ENCODE results near the gene CTSD.

CTSD gene

DNA sequence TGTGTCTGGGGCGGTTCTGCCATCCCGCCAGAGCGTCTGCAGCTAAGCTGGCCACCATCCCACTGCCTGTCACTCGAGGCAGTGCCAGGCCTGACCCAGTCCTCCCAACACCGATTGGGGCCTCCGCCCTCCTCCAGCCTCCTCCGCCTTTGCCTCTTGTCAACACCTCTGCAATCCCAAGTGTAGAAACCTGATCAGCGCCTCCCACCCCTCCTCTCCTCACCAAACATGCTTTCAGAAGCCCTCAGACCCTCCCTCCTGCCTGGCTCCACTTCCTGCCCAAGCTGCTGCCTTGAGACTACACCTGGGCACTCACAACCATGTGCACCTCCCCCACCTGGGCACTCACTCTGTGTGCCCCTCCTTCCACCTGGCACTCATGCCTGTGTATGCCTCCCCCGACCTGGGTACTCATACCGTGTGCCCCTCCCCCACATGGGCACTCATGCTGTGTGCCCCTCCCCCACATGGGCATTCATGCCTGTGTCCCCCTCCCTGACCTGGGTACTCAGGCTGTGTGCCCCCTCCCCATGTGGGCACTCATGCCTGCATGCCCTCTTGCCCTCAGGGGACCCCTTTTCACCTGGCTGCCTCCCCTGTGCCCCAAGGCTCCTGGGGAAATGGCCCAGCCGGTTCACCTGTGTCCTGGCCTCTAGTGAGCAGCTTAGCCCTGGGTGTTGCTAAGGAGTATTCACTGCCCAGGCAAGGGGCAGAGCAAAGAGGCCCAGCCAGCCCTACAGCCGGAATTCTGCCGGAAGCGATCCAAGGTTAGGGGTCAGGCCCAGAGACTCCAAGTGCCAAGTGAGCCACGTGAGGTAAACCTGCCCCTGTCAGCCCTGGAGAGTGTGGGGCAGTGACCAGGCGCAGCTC is 7.8 kb downstream of the CTSD start:
- no peak for DNase-seq (ENCODE audit: low read depth, low spot score)

DNA sequence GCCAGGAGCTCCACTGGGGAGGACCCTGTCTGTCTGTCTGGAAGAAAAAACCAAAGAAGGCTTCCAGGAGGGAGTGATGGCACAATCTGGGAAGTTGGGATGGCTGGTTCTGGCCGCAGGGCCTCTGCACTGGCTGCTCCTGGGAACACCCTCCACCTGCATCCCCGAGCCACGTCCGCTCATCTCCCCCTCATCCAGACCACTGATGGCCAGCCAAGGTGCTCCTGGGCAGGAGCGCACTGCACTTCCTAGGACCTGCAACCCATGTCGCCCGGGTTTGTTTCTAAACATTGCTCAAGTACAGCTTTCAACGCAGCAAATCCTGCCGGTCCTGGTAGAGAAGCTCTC is 8.4 kb downstream of the CTSD start:
- DNase-seq (ENCODE audit: low read depth, low spot score), result no peak

DNA sequence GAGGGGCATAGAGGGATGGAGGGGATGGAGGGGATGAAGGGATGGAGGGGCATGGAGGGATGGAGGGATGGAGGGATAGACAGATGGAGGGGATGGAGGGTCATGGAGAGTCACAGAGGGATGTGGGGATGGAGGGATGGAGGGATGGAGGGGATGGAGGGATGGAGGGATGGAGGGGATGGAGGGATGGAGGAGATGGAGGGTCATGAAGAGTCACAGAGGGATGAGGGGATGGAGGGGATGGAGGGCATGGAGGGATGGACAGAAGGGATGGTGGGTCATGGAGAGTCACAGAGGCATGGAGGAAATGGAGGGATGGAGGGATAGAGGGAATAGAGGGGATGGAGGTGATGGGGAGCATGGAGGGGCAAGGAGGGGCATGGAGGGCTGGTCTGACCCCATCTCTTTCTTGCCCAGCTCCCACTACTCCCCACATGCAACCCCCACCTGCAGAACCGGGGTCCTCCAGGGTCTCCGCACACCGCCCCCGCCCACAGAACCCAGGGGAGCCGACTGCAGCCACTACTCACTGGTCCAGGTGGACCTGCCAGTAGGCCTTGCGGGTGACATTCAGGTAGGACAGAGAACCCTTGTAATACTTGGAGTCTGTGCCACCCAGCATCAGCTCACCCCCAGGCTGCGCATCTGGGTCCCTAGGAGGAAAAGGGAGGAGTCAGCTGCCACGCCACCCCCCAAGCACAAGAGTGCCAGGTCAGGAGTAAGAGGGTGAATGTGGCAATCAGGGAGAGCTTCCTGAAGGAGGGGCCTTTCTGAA is 9.2 kb downstream of the CTSD start:
- DNase-seq (ENCODE audit: low read depth, low spot score), result no peak

DNA sequence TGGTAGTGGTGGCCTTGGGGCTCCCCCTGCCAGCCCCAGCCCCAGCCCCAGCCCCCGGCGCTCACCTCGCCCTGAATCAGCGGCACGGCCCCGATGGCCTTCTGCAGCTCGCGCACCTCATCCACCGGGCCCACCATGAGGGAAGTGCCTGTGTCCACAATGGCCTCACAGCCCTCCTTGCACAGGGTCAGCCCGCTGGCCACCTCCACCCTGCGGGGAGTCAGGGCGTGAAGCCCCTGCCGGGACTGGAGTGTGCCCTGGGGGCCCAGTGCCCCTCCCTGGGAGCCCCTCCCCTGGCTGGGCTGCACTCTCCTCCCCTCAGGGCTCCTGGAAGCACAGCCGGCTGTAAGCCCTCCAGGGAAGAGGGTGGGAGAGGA is 9.8 kb downstream of the CTSD start:
- no peak for DNase-seq (ENCODE audit: low read depth, low spot score)

DNA sequence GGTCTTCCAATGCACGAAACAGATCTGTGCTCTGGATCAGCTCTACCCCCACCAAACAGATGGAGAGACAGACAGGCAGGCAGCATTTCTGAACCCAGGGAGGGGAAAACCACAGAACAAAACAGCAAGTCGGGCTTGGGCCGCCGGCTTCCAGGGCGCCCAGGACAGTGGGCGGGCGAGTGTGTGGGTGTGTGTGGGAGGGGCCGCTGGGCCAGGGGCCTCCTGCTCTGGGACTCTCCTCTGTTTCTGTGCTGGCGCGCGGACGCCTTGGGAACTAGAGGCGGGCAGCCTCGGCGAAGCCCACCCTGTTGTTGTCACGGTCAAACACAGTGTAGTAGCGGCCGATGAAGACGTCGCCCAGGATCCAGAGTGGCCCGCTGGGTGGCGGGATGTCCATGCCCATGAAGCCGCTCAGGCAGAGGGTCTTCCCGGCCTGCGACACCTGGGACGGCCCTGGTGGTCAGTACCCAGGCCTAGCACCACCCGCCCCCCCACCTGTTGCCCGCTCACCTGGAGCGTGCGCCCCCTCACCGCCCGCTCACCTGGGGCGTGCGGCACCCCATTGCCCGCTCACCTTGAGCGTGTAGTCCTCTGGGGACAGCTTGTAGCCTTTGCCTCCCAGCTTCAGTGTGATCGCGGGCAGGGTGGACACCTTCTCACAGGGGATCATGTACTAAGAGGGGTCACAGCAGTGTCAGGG is 10.3 kb downstream of the CTSD start:
- no peak for DNase-seq (ENCODE audit: low read depth, low spot score)

DNA sequence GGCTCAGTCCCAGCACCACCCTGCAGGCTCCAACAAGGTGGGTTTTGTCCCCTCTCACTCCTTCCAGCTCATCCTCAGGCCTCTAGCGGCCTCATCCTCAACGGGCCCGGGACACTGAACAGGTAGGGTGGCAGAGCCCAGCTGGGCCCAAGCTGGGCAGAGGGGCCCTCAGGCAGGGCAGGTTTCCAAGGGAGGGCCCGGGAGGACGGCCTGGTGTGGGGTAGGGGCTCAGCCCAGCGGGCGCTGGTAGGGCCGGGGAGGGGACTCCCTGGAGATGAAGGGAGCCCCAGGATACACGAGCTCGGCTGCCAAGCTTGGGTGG is 10.9 kb downstream of the CTSD start:
- no peak for DNase-seq (ENCODE audit: low read depth, low spot score)

DNA sequence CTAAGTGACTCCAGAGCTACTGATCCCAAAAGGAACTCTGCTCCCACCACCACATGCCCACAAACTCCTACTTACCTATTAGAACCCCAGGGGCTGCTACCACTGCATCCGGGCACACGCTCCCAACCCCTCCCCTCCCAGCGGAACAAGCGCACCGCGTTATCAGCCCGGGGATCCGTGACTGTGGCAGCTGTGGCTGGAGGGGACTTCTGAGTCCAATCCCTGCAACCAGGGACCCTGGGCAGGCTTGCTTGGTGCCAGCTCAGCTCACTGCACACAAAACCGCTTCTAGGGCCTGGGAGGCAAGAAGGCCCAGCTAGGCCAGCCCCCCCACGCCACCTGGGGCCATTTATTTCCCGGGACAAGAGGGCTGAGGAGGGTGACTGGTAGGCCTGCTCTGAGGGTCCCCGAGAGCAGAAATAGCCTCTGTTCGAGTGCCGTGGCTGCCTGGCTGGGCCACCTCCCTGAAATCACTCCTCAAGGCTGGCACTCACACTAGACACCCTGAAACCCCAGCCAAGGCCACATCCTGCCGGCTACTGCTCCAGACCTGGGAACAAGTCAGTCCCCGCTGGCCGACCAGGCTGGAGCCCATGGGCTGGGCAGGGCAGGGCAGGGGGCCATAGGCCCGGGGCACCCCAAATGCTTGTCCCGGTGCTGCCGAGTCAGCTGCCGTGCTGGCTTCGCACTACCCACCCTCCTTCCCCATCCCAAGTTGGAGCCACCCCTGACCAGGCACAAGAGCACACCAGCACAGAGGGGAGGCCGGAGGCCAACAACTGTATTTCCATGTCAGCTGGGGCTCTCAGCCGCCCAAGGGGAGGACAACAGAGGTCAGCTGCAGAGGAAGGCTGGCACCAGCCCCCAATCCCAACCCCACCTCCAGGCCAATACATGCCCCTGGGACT is 11.5 kb downstream of the CTSD start:
- no peak for DNase-seq (ENCODE audit: low read depth, low spot score)

DNA sequence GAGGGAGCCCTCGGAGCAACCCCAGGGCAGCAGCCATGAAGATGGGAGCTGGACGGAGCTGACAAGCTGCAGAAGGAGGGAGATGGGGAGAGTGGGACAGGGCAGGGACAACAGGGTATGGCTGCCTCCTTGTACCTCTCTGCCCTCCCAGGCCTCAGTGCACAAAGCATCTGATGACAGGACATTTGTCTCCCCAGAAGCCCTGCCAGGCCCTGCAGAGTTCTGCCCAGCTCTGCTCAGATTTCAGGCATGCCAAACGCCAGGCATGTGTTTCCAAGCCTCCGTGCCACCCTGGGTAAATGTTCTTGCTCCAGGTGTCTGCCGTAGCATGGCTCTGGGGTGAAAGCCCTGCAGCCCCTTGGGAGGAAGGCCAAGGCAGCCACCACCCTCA is 12.2 kb downstream of the CTSD start:
- no peak for DNase-seq (ENCODE audit: low read depth, low spot score)

DNA sequence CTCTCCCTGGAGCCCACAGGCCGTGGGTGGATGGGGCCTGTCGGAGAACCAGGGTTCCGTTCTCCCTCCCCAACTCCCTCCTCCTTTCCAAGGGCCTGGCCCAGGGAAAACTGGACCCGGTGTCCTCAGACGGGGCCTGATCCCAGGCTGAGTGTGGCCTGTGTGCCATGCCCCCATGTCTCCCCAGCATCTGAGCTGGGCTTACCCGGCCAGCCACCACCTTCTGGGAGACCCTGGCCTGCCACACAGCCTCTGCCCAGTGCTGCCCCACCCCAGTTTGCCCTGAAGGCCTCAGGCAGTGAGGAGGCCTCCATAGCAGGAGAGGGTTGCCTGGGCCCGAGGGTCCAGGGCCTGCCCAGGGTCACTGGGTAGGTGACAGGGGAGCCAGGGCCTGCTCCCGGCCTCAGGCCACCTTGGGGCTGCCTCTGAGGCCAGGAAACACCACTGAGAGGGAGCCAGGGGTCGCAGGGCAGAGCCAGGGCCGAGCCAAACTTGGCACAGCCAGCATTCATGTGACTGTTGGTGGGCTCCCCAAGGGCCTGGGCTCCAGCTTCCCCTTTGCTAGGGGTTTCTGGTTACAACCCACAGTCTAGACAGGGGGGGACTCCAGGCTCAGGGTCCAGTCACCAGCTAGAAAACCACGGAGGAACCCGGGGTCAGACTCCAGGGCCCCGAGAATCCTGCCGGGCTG is 12.7 kb downstream of the CTSD start:
- DNase-seq (ENCODE audit: low read depth, low spot score), result no peak

DNA sequence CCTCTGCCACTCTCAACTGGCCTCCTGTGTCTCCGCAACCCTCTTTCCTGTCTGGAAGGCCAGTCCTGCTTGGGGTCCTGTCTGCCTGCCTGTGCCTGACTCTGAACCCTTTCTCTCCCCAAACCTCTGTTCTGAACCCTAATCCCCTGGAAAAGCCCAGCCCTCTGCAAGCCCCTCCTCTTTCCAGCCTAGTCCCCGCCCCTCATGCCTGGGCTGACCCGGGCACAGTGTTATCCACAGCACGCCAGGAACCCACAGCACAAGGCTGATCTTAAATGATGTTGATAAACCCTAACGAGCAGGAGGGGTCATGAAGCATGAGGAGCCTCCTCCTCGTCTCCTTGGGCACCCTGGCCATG is 13.3 kb downstream of the CTSD start, which contains the start of gene IFITM10:
TSS of gene IFITM10 (minus strand) at position 115 of the 359 bp plus-strand sequence. CDS start 153 bp downstream, outside the sequence.
- DNase-seq (ENCODE audit: low read depth, low spot score), result no peak

DNA sequence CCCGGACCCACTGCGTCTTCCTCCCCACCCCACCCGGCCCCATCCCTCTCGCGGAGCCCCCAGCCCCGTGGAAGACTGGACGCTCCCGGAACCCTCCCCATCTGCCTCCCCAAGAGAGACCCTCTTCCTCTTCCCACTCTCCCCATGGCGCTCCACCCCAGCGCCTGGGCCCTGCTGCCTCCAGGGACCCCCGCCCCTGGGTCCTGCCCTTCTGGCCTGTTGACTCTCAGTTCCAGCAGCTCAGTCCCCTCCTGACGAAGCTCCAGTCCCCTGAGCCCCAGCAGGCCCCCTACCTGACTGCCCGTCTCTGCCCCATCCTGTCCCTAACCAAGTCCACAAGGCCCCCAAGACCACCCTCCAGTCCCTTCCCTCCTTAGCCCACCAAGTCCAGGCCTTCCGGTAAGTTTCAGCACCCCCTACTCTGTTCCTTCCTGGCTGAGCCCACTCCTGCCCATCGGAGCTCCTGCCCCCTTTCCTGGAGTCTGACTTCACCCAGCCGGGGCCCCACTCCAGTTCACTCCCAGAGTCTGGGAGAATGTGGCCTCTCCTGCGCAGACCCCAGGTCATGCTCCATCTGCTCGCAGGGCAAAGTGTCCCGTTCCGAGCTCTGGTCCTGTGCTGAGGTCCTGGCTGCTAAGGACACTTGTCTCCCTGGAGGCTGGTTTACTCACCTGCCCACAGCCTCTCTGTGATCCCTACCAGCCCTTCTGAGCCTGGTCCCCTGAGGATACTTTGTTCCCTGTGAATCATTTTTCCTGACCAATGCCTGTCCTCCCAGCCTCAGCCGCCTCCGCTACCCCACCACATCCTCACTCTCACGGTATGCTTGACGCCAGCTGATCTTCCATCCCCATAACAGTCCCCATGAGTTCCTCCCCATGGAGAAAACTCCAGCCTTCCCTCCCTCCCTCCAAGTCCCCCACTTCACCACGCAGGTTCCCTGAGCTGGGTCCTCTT is 14.1 kb downstream of the CTSD start:
- DNase-seq (ENCODE audit: low read depth, low spot score), result no peak

DNA sequence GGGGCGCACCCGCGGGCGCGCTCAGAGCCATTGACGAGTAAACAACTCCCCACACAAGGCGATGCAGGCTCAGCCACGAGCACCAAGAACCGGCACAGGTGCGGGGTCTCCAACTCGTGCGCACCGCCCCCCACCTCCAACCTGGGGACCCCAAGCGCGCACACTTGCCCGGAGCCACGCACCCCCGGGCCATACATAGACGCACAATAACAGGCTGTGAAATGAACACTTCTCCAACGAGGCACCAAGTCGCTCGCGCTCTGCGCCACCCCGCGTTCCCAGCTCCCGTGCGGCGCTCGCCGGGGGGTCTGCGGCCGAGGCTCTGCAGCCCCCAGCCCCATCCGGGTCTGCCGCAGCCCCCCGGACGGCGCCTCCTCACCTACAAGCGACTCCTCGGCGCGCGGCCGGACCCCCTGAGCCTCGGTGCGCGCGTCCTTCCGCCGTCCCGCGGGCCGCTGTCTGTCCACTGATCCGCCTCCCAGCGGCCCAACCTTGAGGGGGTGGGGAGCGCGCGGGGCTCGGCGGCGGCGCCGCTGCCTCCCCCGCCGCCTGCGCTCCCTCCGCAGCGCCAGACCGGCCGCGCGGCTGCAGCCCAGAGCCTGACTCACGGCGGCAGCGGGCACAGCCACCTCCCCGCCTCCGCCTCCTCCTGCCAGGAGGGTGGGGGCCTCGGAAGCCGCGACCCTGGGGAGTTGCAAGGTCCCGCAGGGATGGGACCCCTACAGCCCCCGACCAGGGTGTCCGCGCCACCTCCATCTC is 14.9 kb downstream of the CTSD start:
- no peak for DNase-seq (ENCODE audit: low read depth, low spot score)

DNA sequence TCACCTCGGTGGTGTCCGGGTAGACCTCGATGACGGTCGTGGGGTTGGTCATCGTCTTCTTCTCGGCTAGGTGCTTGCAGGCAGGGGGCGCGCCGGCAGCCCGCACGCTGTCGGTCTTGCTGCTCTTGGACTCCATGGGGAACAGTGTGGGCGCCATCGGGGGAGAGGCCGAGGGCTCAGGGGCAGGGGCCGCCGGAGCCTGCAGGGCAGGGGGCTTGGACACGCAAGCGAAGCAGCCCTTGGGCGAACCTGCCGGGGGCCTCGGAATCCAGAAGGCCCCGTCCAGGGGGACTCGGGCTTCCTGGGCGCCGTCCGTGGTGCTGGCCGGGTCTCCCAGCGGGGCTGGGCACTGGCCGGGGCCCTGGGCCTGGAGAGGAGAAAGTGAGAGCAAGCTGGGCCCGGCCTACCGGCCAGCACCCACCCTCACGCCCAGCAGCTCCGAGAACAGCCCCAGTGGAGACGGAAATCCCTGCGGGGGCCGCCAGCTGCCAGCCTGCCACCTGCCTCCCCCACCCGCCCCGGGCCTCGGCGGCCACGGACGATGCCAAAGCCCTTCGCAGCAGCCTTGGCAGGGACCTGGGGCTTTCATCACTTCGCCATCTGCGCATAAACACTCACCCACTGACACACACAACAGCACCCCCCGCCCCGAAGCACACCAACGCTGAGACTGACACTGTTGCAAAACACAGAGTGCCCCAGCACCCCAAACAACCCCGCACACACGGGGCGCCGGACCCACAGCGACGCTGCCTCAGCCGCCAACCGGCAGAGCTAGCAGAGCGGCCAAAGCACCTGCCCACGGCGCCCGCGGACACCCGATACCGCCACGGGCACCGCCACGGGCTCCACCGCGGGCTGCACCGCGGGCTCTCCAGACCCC is 15.7 kb downstream of the CTSD start:
- no peak for DNase-seq (ENCODE audit: low read depth, low spot score)

DNA sequence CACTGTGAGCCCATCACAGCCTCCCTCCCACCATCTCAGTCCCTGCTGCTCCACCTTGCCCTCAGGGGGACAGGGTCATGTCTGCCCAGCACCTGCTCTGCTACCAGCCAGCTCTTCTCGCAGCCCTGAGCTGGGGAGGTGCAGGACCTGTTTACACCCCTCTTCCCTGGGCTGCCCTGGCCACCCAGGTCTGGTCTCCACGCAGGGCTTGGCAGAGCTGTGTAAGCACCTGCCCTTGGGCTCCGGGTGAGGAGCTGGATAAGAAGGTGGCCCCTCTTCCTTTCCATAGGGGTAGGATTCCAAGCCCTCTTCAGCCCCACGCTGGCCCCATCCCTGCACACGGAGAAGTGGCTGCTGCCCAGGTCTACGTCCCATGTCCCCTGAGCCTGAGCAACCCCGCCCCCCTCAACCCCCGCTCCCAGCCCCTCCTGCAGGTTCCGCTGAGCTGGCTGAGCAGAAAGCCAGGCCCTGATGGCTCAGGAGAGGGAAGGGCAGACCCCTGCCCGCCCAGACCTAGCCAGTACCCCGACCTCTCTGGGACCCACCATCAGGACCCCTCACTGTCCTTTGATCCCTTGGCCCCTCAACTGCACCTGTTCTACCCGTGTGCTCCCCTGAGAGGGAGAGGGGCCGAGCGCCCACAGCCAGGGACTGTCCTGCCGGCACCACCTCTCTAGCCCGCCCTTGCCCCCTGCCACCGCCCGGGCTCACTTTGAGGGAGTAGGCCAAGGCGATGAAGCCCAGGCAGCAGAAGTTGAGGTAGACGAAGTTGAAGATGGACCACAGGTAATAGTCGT is 16.6 kb downstream of the CTSD start:
- DNase-seq (ENCODE audit: low read depth, low spot score), result no peak

DNA sequence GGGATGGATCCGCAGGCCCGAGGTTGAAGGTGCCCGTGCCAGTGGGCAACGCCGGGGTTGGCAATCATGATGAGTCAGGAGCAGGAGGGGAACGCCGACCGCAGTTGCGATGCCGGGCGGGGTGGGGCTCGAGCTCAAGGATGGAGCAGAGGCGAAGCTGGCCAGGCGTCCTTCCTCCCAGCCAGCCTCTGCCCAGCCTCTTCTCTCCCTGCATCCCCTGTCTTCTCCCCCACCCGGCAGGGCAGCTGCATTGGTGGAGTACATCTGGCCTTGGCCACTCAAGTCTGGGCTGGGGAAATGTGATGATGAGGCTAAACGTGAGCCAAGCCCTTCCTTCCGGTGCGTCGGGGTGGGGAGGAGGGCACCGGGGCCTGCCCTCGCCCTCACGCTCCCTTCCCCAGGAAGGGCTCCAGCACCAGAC is 17.2 kb downstream of the CTSD start:
- no peak for DNase-seq (ENCODE audit: low read depth, low spot score)

DNA sequence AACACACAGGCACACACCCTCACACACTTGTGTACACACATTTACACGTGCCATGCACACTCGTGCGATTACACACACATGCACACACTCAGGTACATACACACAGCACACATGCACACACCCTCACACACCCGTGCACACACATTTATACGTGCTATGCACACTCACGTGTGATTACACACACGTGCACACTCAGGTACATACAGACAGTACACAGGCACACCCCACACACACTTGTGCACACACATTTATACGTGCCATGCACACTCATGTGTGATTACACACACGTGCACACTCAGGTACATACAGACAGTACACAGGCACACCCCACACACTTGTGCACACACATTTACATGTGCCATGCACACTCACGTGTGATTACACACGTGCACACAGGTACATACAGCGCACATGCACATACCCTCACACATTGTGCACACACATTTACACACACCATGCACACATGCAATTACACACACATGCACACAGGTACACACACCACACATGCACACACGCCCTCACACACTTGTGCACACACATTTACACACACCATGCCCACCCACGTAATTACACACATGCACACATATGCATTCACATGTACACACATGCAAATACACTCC is 17.9 kb downstream of the CTSD start:
- no peak for DNase-seq (ENCODE audit: low read depth, low spot score)

Data from iPS DF 19.7 (cell line).